OCI-LY7 (cell line): Measurements from ENCODE around the gene ARHGAP21. TPM values are rescaled to one million over a fixed set of nuclear protein-coding genes. Genes with fewer than 3 reads are reported as not detected.

Source experiments
- BruUV-seq: library from RNA; stranded (reverse); fragments of 400-500 nt; replicated peaks from 2 replicates; lab custom pipeline; 2021; lab: Mats Ljungman, UMichigan
- CTCF ChIA-PET: fragments of 300-600 bp; sonication (Branson Sonifier 250); formaldehyde crosslinking; loops from one replicate; lab custom pipeline; 2022; ENCODE audit warnings: antibody characterized with exemption; ENCODE audit not compliant: unreplicated experiment; lab: Charles Lee
- POLR2A ChIA-PET: fragments of 300-600 bp; sonication (Branson Sonifier 250); formaldehyde crosslinking; loops from one replicate; lab custom pipeline; 2022; ENCODE audit warnings: antibody characterized with exemption; lab: Charles Lee
- DNase-seq: peaks from one replicate; pipeline ENCODE4 v3.0.0-alpha.2; 2015; ENCODE audit warnings: low spot score
- H2AFZ ChIP-seq: fragments of 200-600 bp; sonication (generic), shearing (Covaris generic); 2 replicates; pipeline ENCODE4 v1.6.1; 2014; ENCODE audit warnings: mild to moderate bottlenecking, antibody characterized with exemption, low read length, moderate library complexity
- H3K27ac ChIP-seq: fragments of 200-600 bp; sonication (generic); 2 replicates; pipeline ENCODE4 v1.5.1; 2014; ENCODE audit warnings: mixed run types, low read depth, mild to moderate bottlenecking, moderate library complexity, low read length, inconsistent platforms; ENCODE audit not compliant: poor library complexity, severe bottlenecking
- H3K36me3 ChIP-seq: fragments of 200-600 bp; sonication (generic); 2 replicates; pipeline ENCODE4 v1.6.1; 2014; ENCODE audit warnings: mild to moderate bottlenecking, antibody characterized with exemption, low read length, moderate library complexity, mixed read lengths; ENCODE audit not compliant: insufficient read depth
- H3K4me1 ChIP-seq: fragments of 200-600 bp; sonication (generic); 2 replicates; pipeline ENCODE4 v1.5.1; 2014; ENCODE audit warnings: mild to moderate bottlenecking, low read length; ENCODE audit not compliant: insufficient read depth, poor library complexity, severe bottlenecking
- H3K4me2 ChIP-seq: fragments of 200-600 bp; sonication (generic); 2 replicates; pipeline ENCODE4 v1.6.1; 2014; ENCODE audit warnings: mild to moderate bottlenecking, low read length
- H3K4me3 ChIP-seq: fragments of 200-600 bp; sonication (generic); 2 replicates; pipeline ENCODE4 v1.5.1; 2014; ENCODE audit warnings: mild to moderate bottlenecking, low read depth, low read length; ENCODE audit not compliant: poor library complexity, severe bottlenecking
- H3K79me2 ChIP-seq: fragments of 200-600 bp; sonication (generic); 2 replicates; pipeline ENCODE4 v1.6.1; 2016; ENCODE audit warnings: low read depth, mild to moderate bottlenecking, low read length, moderate library complexity, mixed read lengths; ENCODE audit not compliant: insufficient read depth
- H3K9me2 ChIP-seq: fragments of 200-600 bp; sonication (generic); 2 replicates; pipeline ENCODE4 v1.6.1; 2016; ENCODE audit warnings: mild to moderate bottlenecking, low read length, mixed read lengths; ENCODE audit not compliant: insufficient read depth
- H3K9me3 ChIP-seq: fragments of 200-600 bp; sonication (generic); 2 replicates; pipeline ENCODE4 v1.6.1; 2014; ENCODE audit warnings: mild to moderate bottlenecking, mixed run types, low read length, mixed read lengths
- H4K20me1 ChIP-seq: fragments of 200-600 bp; sonication (generic); 2 replicates; pipeline ENCODE4 v1.6.1; 2014; ENCODE audit warnings: mild to moderate bottlenecking, antibody characterized with exemption, low read length, moderate library complexity, mixed read lengths; ENCODE audit not compliant: insufficient read depth
- EZH2phosphoT487 ChIP-seq: fragments of 200-600 bp; sonication (generic); IDR thresholded peaks from 2 replicates; pipeline ENCODE4 v1.6.1; 2018; ENCODE audit warnings: low read depth, borderline replicate concordance, mild to moderate bottlenecking, mixed run types, antibody characterized with exemption, low read length, moderate library complexity, mixed read lengths
- intact Hi-C: fragments of 100-400 bp; cut with micrococcal nuclease; formaldehyde crosslinking; loops from one replicate; pipeline ENCODE4 v1.10.0; 2022; ENCODE audit not compliant: unreplicated experiment
- total RNA-seq, 2 experiments: library from RNA; depleted of rRNA in 1 of 2; stranded (reverse); fragments of >200 nt in 1 of 2; shearing (Covaris generic) in 1 of 2; gene quantifications; 2 replicates each; pipeline ENCODE4 v1.2.3, GENCODE V29; 2014 to 2022
- TF ChIP-seq, protein P1 (sequence below): fragments of 200-600 bp; sonication (generic); conservative IDR thresholded peaks from 2 replicates; pipeline ENCODE4 v1.5.1; 2014; ENCODE audit warnings: mild to moderate bottlenecking, antibody characterized with exemption, low read length, moderate library complexity, mixed read lengths

The ARHGAP21 gene
- total RNA-seq, 2 experiments from 2014 or later: 24.2 to 44.9 TPM

DNA sequence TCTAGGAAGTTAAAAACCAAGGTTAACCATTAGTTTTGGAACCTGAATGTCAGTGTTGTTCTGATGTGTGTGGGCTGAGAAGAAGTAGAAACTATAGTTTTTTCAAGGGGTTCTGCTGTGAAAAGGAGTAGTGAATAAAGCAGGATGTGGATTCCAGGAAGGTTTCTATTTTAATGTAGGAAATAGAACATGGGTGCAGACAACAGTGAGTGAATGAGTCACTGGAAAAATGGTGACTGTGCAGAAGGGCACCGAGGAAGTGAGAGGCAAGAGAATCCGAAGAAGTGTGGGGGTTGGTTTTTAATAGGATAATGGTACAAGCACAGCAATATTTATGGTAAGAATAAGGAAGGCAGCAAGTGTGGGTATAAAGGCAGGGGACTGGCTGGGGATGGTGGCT lies 120.4 kb downstream of the ARHGAP21 start:
- no peak overlapping the region for H3K27ac ChIP-seq
- H3K4me3 ChIP-seq: no peak overlapping the region
- DNase-seq: no peak
- TF ChIP-seq EZH2phosphoT487: no peak
- TF ChIP-seq, protein P1, sequence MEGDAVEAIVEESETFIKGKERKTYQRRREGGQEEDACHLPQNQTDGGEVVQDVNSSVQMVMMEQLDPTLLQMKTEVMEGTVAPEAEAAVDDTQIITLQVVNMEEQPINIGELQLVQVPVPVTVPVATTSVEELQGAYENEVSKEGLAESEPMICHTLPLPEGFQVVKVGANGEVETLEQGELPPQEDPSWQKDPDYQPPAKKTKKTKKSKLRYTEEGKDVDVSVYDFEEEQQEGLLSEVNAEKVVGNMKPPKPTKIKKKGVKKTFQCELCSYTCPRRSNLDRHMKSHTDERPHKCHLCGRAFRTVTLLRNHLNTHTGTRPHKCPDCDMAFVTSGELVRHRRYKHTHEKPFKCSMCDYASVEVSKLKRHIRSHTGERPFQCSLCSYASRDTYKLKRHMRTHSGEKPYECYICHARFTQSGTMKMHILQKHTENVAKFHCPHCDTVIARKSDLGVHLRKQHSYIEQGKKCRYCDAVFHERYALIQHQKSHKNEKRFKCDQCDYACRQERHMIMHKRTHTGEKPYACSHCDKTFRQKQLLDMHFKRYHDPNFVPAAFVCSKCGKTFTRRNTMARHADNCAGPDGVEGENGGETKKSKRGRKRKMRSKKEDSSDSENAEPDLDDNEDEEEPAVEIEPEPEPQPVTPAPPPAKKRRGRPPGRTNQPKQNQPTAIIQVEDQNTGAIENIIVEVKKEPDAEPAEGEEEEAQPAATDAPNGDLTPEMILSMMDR: no peak
- no peaks in the 10 kb centered on the region for H3K9me2 ChIP-seq
- ChIA-PET CTCF (no interaction called here), POLR2A (no interaction called here)
- no peaks in the 10 kb centered on the region for H3K4me1 ChIP-seq
- no peak overlapping the region for H2AFZ ChIP-seq
- intact Hi-C loops: no loop called here
- H3K4me2 ChIP-seq: no peak overlapping the region
- H3K79me2 ChIP-seq: no peaks in the 10 kb centered on the region
- no TSS peak for BruUV-seq
- no peaks in the 10 kb centered on the region for H4K20me1 ChIP-seq
- no peaks in the 10 kb centered on the region for H3K9me3 ChIP-seq
- peaks cover 8% of the 10 kb centered on the region; the same call in 1 of the 2 replicates for H3K36me3 ChIP-seq

DNA sequence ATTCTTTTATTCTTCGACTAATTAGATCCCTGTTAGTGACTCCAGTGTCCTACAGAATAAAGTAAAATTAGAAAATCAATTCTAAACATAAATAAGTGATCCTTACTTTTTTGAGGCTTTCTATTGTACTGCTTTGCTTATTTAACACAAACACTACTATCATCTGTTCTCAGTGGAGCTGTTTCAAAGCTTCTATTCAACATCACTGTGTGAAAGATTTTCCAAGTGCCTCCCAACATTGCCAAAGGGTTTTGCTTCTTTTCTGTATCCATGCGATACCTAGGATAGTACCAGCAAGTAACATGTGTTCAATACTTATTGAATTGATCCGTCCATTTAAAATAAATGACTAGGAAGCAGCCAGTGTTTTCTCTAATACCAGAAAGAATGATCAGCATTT lies 125.7 kb downstream of the ARHGAP21 start:
- H4K20me1 ChIP-seq: no peaks in the 10 kb centered on the region
- H3K9me2 ChIP-seq: no peaks in the 10 kb centered on the region
- H3K36me3 ChIP-seq: peaks cover 35% of the 10 kb centered on the region
- no peak overlapping the region for H3K4me2 ChIP-seq
- no TSS peak for BruUV-seq
- POLR2A ChIA-PET: interaction anchor here (2.3 kb wide), 1 partner anchor 11 kb away, joined by 6 read pairs; no protein-coding TSS in a partner anchor
- TF ChIP-seq EZH2phosphoT487: no peak
- no peaks in the 10 kb centered on the region for H3K9me3 ChIP-seq
- no peaks in the 10 kb centered on the region for H3K79me2 ChIP-seq
- intact Hi-C loops: no loop called here
- H3K4me3 ChIP-seq: no peak overlapping the region
- H2AFZ ChIP-seq: no peak overlapping the region
- DNase-seq: no peak
- CTCF ChIA-PET: no interaction called here
- no peak overlapping the region for H3K27ac ChIP-seq
- H3K4me1 ChIP-seq: no peaks in the 10 kb centered on the region

DNA sequence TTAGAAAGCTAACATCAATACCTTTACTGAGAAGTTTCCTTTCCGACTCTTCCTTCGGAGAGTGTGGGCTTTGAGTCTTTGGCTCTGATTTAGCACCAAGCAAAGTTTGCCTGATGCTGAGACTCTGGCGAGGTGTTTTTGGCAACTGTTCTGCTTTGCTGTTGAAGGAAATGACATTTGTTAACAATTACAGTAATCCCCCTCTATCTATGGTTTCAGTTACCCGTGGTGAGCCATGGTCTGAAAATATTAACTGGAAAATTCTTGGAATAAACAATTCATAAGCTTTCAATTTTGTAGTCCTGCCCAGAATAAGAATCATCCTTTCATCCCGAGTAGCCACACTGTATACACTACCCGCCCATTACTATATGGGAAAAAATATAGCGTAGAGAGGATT lies 126.3 kb downstream of the ARHGAP21 start:
- no peaks in the 10 kb centered on the region for H3K9me3 ChIP-seq
- H4K20me1 ChIP-seq: no peaks in the 10 kb centered on the region
- H3K4me1 ChIP-seq: no peaks in the 10 kb centered on the region
- ChIA-PET POLR2A (interaction anchor here (0.7 to 2.3 kb wide), 2 partner anchors 11 to 899 kb away, joined by 3 to 6 read pairs; no protein-coding TSS in a partner anchor), CTCF (no interaction called here)
- peaks cover 35% of the 10 kb centered on the region for H3K36me3 ChIP-seq
- H3K27ac ChIP-seq: no peak overlapping the region
- TF ChIP-seq, protein P1: no peak
- TF ChIP-seq EZH2phosphoT487: no peak
- no peak overlapping the region for H3K4me3 ChIP-seq
- BruUV-seq: no TSS peak
- DNase-seq: no peak
- no peaks in the 10 kb centered on the region for H3K79me2 ChIP-seq
- intact Hi-C loops: no loop called here
- no peaks in the 10 kb centered on the region for H3K9me2 ChIP-seq
- H3K4me2 ChIP-seq: no peak overlapping the region
- no peak overlapping the region for H2AFZ ChIP-seq
